Neuronal stem cell (in vitro differentiated cells): ENCODE results near the gene ZNF442.

ENCODE experiments used
- DNase-seq: peaks from one replicate; pipeline ENCODE4 v3.0.0-alpha.2; 2013; ENCODE audit warnings: low spot score
- H2AFZ ChIP-seq: one replicate; pipeline ENCODE4 v1.6.1; 2013; ENCODE audit warnings: mild to moderate bottlenecking, low read length, inconsistent platforms
- H2AK5ac ChIP-seq: 2 replicates; pipeline ENCODE4 v1.6.1; 2013; ENCODE audit warnings: low read depth, mild to moderate bottlenecking, inconsistent platforms, low read length, moderate library complexity, mixed read lengths
- H2BK120ac ChIP-seq: 2 replicates; pipeline ENCODE4 v1.6.1; 2013; ENCODE audit warnings: low read depth, mild to moderate bottlenecking, inconsistent platforms, low read length, moderate library complexity, mixed read lengths
- H2BK12ac ChIP-seq: one replicate; pipeline ENCODE4 v1.6.1; 2013; ENCODE audit warnings: low read length, inconsistent platforms
- H2BK15ac ChIP-seq: 2 replicates; pipeline ENCODE4 v1.6.1; 2013; ENCODE audit warnings: mild to moderate bottlenecking, low read length, inconsistent platforms, mixed read lengths
- H2BK5ac ChIP-seq: one replicate; pipeline ENCODE4 v1.6.1; 2013; ENCODE audit warnings: inconsistent platforms, mild to moderate bottlenecking, low read length, moderate library complexity
- H3K14ac ChIP-seq: one replicate; pipeline ENCODE4 v1.6.1; 2013; ENCODE audit warnings: low read length, inconsistent platforms
- H3K18ac ChIP-seq: 2 replicates; pipeline ENCODE4 v1.6.1; 2013; ENCODE audit warnings: low read length, inconsistent platforms
- H3K23ac ChIP-seq: 2 replicates; pipeline ENCODE4 v1.6.1; 2013; ENCODE audit warnings: low read depth, mild to moderate bottlenecking, mixed read lengths, low read length, inconsistent platforms; ENCODE audit not compliant: poor library complexity
- H3K27ac ChIP-seq: replicated peaks from 3 replicates; pipeline ENCODE4 v1.5.1; 2013; ENCODE audit warnings: low read length, inconsistent platforms
- H3K27me3 ChIP-seq, 3 experiments: 2 replicates each; pipeline ENCODE4 v1.6.1; 2013; ENCODE audit warnings: low read length in 3 of 3, mild to moderate bottlenecking in 2 of 3, inconsistent platforms in 1 of 3, low read depth in 1 of 3, mixed read lengths in 1 of 3, moderate library complexity in 1 of 3; ENCODE audit not compliant: control insufficient read depth in 3 of 3, insufficient read depth in 3 of 3
- H3K36me3 ChIP-seq, 2 donors: replicated peaks in 1 of 2; 2 replicates each; pipeline ENCODE4 v1.6.1; 2013; ENCODE audit warnings: low read length in 2 of 2; ENCODE audit not compliant: control insufficient read depth in 2 of 2, insufficient read depth in 2 of 2
- H3K4ac ChIP-seq: 2 replicates; pipeline ENCODE4 v1.6.1; 2013; ENCODE audit warnings: inconsistent platforms, mild to moderate bottlenecking, low read length, moderate library complexity
- H3K4me1 ChIP-seq, 2 donors: 1 replicate in 1 of 2; 2 replicates in 1 of 2; pipeline ENCODE4 v1.6.1; 2013; ENCODE audit warnings: low read length in 2 of 2, low read depth in 1 of 2; ENCODE audit not compliant: control insufficient read depth in 2 of 2, insufficient read depth in 1 of 2
- H3K4me2 ChIP-seq: one replicate; pipeline ENCODE4 v1.6.1; 2013; ENCODE audit warnings: mild to moderate bottlenecking, low read length, inconsistent platforms; ENCODE audit not compliant: insufficient read depth, poor library complexity, severe bottlenecking
- H3K4me3 ChIP-seq, 2 donors: 2 replicates each; pipeline ENCODE4 v1.5.1; 2013; ENCODE audit warnings: low read length in 2 of 2, mild to moderate bottlenecking in 2 of 2, inconsistent platforms in 1 of 2, moderate library complexity in 1 of 2
- H3K79me1 ChIP-seq: one replicate; pipeline ENCODE4 v1.6.1; 2013; ENCODE audit warnings: low read depth, mild to moderate bottlenecking, inconsistent platforms, low read length, moderate library complexity
- H3K9ac ChIP-seq: one replicate; pipeline ENCODE4 v1.6.1; 2013; ENCODE audit warnings: mild to moderate bottlenecking, low read depth, low read length, inconsistent platforms; ENCODE audit not compliant: poor library complexity
- H3K9me3 ChIP-seq, 2 donors: replicated peaks in 1 of 2; 2 replicates each; pipeline versions ENCODE3 to v1.6.1; 2013; ENCODE audit warnings: low read length in 2 of 2, mild to moderate bottlenecking in 2 of 2, inconsistent platforms in 1 of 2, low read depth in 1 of 2, mixed read lengths in 1 of 2, moderate library complexity in 1 of 2; ENCODE audit not compliant: control insufficient read depth in 2 of 2, insufficient read depth in 1 of 2
- H4K8ac ChIP-seq: one replicate; pipeline ENCODE4 v1.6.1; 2013; ENCODE audit warnings: low read depth, mild to moderate bottlenecking, inconsistent platforms, low read length, moderate library complexity
- H4K91ac ChIP-seq: one replicate; pipeline ENCODE4 v1.6.1; 2013; ENCODE audit warnings: low read length, low read depth, mild to moderate bottlenecking, inconsistent platforms; ENCODE audit not compliant: poor library complexity
- WGBS, 2 donors: extraction: QIAGEN DNeasy Blood & Tissue Kit; methylation state at CpG; one replicate each; pipeline ENCODE4 v1.1.7; 2013; ENCODE audit warnings: missing lambda C conversion rate in 2 of 2, mixed read lengths in 1 of 2; ENCODE audit not compliant: insufficient read length in 2 of 2, insufficient replicate concordance in 1 of 2; ENCODE audit errors: extremely low coverage in 2 of 2; 5-methylcytosine and 5-hydroxymethylcytosine counted together

Gene ZNF442

GRCh38 chr19:12345197-12345596 is 20.3 kb downstream of the ZNF442 start:
- WGBS, 2 donors: no CpG with 5 or more reads among the region's 1 CpG
- H4K91ac ChIP-seq: no peak overlapping the region
- no peaks in the 10 kb centered on the region for H3K27me3 ChIP-seq
- H3K27ac ChIP-seq: no peak overlapping the region
- H3K9ac ChIP-seq: no peak overlapping the region
- peaks cover 4 to 38% of the 10 kb centered on the region in 2 donors for H3K36me3 ChIP-seq
- H2BK120ac ChIP-seq: no peak overlapping the region
- H3K23ac ChIP-seq: no peak overlapping the region
- H3K4me1 ChIP-seq: no peaks in the 10 kb centered on the region
- H3K4ac ChIP-seq: no peak overlapping the region
- H2BK5ac ChIP-seq: no peak overlapping the region
- peaks cover 8 to 89% of the 10 kb centered on the region in 2 donors for H3K9me3 ChIP-seq
- H3K4me3 ChIP-seq: no peak overlapping the region
- no peak for DNase-seq
- H3K79me1 ChIP-seq: no peaks in the 10 kb centered on the region
- no peak overlapping the region for H3K18ac ChIP-seq
- H3K14ac ChIP-seq: no peak overlapping the region
- no peak overlapping the region for H2BK12ac ChIP-seq
- no peak overlapping the region for H2AK5ac ChIP-seq
- H2AFZ ChIP-seq: no peak overlapping the region
- no peak overlapping the region for H4K8ac ChIP-seq
- H3K4me2 ChIP-seq: no peak overlapping the region
- H2BK15ac ChIP-seq: no peak overlapping the region

- Histone ChIP-seq H4K91ac (no peak within 1 kb of the TSS), H2AFZ (peak within 1 kb of the TSS; percentile 90), H3K36me3 (no peaks in the 10 kb centered on the region), H4K8ac (no peak within 1 kb of the TSS), H2BK5ac (no peak within 1 kb of the TSS), H3K18ac (peak within 1 kb of the TSS; percentile 44), H3K4me2 (peak within 1 kb of the TSS; percentile 89), H3K23ac (peak within 1 kb of the TSS; percentile 8), H2BK120ac (peak within 1 kb of the TSS; percentile 66), H2BK15ac (peak within 1 kb of the TSS; percentile 38), H3K14ac (no peak within 1 kb of the TSS), H3K4me3 (peak within 1 kb of the TSS; percentile 71 to 86), H3K4ac (no peak within 1 kb of the TSS), H2AK5ac (no peak within 1 kb of the TSS), H3K27ac (no peak within 1 kb of the TSS), H3K9ac (peak within 1 kb of the TSS; percentile 78), H3K79me1 (no peaks in the 10 kb centered on the region), H3K27me3 (peaks cover 0 to 12% (median 0%) of the 10 kb centered on the region in 3 experiments), H3K4me1 (peaks cover 2 to 14% of the 10 kb centered on the region in 2 donors), H2BK12ac (no peak within 1 kb of the TSS), H3K9me3 (peaks cover 0 to 2% of the 10 kb centered on the region in 2 donors)
- peak; percentile 92 for DNase-seq
- WGBS, 2 donors: no CpG with 5 or more reads among the region's 55 CpGs
Measured at GRCh38 chr19:12333162-12334159, 32.0 kb downstream of the ZNF442 start, which contains the start of gene ZNF563. TSS of gene ZNF563 (minus strand) at chr19:12333633. CDS start at chr19:12333482, 151 bp downstream.

- Histone ChIP-seq H3K4me2 (no peak overlapping the region), H3K4ac (no peak overlapping the region), H3K9me3 (peaks cover 0 to 9% of the 10 kb centered on the region in 2 donors), H2AK5ac (no peak overlapping the region), H2AFZ (no peak overlapping the region), H2BK120ac (no peak overlapping the region), H3K4me1 (peaks cover 2 to 14% of the 10 kb centered on the region in 2 donors), H4K91ac (no peak overlapping the region), H4K8ac (no peak overlapping the region), H3K27me3 (peaks cover 0 to 12% (median 0%) of the 10 kb centered on the region in 3 experiments), H3K27ac (no peak overlapping the region), H3K23ac (no peak overlapping the region), H2BK12ac (no peak overlapping the region), H3K4me3 (no peak overlapping the region), H2BK5ac (no peak overlapping the region), H2BK15ac (no peak overlapping the region), H3K79me1 (no peaks in the 10 kb centered on the region), H3K9ac (no peak overlapping the region), H3K14ac (no peak overlapping the region), H3K36me3 (no peaks in the 10 kb centered on the region), H3K18ac (no peak overlapping the region)
- DNase-seq: no peak
- no CpG with 5 or more reads among the region's 4 CpGs for WGBS, 2 donors
Measured at GRCh38 chr19:12331211-12331941, 34.1 kb downstream of the ZNF442 start.
